OCI-LY1 (cell line): ENCODE data around the gene POLR3A.

Source experiments
- EZH2 ChIP-seq: fragments of 200-600 bp; sonication (generic), shearing (Covaris generic); IDR thresholded peaks from 2 replicates; pipeline ENCODE4 v1.8.0; 2017; ENCODE audit warnings: borderline replicate concordance, mixed run types, mild to moderate bottlenecking, antibody characterized with exemption, low read length, moderate library complexity, mixed read lengths
- TF ChIP-seq, protein P1 (sequence below): fragments of 200-600 bp; sonication (generic), shearing (Covaris generic); IDR thresholded peaks from 2 replicates; pipeline ENCODE4 v1.5.1; 2017; ENCODE audit warnings: mild to moderate bottlenecking, antibody characterized with exemption, low read length, moderate library complexity, mixed read lengths

DNA sequence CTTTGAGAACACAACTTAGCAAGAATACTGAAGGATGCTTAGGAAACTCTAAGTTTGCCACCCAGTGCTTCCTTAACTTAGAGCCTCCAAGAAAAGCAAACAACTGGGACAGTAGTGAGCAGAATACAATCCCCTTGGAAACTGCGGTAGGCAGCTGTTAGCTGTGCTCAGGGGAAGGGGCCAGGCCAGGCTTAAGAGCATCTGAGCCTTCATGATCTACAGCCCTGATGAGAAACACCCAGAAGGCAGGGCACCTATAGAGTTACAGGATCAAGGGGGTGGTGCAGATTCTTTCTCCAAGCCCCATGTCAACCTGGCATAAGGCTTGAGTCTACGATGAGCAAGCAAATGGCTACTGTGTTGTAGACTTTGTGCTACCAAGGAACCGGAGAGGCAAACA, 51.4 kb downstream of the POLR3A start:
- TF ChIP-seq EZH2: no peak
- TF ChIP-seq, protein P1, sequence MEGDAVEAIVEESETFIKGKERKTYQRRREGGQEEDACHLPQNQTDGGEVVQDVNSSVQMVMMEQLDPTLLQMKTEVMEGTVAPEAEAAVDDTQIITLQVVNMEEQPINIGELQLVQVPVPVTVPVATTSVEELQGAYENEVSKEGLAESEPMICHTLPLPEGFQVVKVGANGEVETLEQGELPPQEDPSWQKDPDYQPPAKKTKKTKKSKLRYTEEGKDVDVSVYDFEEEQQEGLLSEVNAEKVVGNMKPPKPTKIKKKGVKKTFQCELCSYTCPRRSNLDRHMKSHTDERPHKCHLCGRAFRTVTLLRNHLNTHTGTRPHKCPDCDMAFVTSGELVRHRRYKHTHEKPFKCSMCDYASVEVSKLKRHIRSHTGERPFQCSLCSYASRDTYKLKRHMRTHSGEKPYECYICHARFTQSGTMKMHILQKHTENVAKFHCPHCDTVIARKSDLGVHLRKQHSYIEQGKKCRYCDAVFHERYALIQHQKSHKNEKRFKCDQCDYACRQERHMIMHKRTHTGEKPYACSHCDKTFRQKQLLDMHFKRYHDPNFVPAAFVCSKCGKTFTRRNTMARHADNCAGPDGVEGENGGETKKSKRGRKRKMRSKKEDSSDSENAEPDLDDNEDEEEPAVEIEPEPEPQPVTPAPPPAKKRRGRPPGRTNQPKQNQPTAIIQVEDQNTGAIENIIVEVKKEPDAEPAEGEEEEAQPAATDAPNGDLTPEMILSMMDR: no peak
